ENCODE results near the gene RAB3IL1.

Gene RAB3IL1

DNA sequence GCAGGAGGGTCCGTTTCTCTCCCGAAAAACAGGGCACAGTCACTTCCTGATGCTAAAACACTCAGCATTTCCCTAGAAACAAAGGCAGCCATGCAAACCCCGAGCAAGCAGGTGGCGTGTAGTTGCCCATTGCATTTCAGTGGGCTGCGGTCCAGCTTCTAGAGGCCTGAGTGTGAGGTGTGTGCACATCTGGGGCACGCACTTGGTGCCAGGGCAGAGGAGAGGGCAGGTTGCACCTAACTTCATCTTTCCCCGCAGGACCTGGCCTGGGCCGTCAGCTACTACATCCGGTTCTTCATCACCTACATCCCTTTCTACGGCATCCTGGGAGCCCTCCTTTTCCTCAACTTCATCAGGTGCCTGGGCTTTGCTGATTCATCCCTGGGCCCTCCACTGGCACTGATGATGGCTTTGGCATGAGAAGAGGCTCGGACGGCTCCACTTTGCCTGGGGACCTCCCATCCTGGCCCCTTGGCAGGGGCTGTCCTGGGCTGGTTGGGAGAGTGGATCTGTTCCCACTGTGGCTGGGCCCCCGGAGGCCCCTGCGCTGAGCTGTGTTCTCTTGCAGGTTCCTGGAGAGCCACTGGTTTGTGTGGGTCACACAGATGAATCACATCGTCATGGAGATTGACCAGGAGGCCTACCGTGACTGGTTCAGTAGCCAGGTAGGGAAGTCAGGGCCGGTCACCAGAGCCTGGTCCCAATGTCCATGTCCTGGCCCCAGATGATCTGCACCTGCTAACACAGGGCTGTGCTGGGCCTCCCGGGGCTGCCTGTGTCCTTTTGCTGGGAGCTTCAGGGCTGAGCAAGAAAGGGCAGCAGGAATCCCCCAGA, 54.4 kb downstream of the RAB3IL1 start:
- no peak for DNase-seq

DNA sequence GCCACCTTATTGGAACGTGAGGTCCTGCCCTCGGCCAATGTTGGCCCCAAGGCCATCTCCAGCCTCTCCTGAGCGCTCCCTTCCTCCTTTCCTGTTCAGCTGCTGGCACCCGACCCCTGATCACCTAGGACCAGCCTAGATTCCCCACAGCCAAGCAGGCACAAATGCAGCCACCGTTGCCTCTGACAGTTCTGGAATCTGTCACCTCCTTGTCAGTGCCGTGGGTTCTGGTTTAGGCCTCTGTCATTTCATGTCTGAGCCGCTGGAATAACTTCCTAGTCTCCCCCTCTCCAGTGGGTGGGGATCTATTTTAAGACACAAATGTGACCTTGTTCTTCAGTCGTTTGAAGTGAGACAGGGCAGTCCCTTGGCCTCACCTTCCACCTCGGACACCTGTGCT, 55.7 kb downstream of the RAB3IL1 start:
- DNase-seq = no peak

DNA sequence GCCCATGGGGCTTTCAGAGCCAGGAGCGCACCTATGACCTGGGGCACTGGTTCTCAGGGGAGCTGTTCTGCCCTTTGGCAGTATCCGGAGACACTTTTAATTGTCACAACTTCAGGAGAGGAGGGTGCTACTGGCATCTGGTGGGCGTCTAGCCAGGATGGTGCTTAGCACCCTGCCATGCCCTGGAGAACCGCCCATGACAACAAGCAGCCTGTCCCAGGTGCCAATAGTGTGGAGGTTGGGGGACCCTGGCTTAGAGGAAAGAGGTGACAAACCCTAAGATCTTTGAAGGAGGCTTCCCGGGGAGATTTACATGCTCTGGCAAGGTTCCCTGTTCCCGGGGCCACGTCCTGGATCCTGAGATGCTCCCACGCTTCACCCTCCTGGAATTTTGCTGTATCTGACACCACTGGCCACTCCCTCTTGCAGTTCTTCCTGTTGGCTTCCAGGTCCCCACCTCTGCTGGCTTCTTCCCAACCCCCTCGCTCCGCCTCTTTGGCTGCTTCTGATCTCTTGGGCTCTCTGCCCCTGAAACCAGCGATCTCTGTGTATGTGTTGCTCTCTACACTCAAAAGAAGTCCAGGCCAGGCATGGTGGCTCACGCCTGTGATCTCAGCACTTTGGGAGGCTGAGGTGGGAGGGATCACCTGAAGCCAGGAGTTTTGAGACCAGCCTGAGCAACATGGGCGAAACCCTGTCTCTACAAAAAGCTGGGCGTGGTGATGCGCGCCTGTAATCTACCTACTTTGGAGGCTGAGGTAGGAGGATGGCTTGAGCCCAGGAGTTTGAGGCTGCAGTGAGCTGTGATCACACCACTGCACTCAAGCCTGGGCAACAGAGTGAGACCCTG, 57.1 kb downstream of the RAB3IL1 start:
- no peak for DNase-seq

DNA sequence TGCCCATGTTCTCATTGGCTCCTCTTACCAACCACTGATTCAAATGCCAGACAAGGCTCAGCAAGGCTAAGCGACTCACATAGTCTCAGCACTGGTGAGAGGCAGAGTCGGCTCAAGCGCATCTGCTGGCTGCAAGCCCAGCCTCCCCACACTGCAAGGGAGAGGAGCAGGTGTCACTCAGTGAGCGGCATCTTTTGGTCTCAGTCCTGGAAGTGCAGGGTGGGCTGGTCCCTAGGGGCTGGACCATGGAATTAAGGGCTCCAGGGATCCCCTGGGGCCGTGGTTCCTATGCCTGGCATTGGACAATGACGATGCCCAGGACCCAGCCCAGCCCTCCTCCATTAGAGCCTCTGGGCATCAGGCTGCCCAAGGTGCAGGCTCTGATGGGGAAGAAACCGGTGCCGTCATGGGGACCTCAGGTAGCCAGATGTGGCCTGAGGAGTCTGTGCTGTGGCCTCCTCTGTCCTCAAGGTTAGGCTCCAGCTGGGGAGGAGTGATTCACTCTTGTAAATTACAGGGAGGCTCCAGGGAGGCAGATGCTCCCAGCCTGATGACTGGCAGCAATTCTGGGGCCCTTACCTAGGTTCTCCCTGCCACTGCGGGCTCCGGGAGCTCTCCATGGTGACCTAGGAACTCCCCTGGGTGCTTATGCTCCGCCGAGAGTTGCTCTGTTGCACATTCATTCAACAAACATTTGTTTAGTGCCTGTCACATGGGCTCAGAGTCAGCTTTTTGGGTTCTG, 61.3 kb downstream of the RAB3IL1 start:
- DNase-seq = no peak

DNA sequence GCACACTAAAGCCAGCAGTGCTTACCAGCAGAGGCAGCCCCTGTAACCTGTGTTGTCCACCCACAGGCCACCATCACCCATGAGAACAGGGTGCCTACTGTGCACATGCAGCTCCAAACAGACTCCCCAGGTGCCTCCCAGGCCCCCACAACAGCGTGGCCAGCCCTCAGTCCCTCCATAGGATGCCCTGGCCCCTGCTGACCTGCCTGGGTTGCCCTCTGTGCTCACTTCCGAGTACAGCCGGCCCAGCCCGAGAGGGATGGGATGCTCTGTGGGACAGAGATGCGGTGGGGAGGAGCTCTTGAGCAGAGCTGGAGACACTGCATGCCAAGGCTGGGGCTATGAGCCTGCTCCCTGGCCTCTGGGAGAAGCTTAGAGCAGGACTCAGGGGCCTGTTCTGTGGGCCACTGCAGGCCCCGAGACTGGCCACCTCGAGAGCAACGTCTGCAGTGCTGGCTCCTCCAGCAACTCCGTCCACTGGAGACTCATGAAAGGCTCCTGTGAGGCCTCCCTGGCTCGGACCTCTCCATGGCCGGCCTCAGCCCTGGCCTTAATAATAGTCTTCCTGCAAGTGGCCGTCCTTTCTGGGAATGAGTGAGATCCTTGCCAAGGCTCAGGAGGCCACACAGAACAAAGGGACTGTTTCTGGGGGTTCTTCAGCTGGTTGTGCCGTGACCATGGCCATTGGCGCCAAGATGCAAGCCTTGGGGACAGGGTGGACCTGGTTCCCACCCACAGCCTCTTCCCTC, 62.2 kb downstream of the RAB3IL1 start:
- no peak for DNase-seq

DNA sequence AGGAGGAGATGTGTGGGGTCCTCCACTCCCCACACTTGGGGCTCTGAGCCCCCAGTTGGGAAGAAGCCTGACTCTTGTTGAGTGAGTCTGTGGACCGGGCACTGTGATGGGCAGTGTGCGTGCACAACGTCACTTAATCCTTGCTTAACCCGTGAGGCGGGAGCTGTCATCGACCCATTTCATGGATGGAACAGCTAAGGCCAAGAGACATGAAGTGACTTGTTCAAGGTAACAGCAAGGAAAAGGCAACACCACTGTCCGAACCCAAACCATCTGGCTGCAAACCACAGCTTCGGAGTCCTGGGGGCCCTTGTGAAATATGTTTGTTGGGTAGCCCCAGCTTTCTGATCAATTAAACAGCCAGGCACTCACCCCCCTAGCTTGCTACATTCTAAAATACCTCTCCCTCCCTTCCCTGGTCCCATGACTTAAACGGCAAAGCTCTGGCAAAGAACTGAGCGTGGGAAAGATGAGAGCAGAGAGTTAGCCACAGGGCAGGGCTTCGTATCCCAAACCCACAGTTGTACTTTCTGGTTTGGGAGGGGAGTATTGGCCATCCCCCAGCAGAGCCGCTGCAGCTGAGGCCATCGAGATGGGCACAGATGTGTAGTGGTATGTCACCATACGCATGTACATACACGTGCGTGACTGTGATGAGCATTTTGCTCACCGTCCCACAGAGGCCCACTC, 63.0 kb downstream of the RAB3IL1 start:
- no peak for DNase-seq

DNA sequence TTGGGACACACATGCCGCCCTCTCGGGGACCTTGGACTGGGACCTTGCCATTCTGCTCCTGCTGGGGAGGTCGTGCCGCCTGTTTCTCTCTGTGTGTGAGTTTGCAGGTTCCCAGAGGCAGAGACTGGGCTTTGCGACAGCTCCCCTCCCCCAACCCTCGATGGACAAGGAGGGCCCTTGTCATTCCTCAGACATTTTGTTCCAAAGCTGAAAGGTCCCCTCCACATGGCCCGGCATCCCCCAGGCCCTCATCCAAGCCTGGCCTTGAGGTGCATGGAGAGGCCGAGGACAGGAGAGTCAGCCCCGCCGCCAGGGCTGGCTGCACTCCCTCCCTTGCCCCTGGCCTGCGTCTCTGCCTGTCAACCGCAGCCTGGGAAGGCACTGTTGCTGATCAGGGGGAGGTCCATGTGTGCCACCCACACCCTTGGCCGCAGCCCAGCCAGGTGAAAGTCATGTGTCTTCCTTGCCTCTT, 63.6 kb downstream of the RAB3IL1 start:
- DNase-seq = no peak

DNA sequence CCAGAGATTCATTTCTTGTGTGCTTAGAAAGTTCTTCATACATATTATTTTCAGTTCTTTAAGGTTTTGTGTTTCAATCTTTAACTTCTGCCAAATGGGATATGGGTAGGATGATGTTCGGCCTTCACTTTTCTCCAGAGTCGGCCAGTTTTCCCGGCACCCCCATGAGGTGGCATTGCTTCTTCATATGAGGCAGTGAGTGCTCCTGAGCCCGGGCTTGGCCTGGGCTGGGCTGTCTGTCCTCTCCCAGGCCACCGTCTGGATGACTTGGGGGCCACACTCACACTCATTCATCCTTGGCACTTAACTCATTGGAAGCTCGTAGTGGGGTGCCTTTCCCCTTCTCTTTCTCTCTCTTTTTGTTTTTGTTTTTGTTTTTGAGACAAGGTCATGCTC, 65.5 kb downstream of the RAB3IL1 start:
- DNase-seq = no peak

DNA sequence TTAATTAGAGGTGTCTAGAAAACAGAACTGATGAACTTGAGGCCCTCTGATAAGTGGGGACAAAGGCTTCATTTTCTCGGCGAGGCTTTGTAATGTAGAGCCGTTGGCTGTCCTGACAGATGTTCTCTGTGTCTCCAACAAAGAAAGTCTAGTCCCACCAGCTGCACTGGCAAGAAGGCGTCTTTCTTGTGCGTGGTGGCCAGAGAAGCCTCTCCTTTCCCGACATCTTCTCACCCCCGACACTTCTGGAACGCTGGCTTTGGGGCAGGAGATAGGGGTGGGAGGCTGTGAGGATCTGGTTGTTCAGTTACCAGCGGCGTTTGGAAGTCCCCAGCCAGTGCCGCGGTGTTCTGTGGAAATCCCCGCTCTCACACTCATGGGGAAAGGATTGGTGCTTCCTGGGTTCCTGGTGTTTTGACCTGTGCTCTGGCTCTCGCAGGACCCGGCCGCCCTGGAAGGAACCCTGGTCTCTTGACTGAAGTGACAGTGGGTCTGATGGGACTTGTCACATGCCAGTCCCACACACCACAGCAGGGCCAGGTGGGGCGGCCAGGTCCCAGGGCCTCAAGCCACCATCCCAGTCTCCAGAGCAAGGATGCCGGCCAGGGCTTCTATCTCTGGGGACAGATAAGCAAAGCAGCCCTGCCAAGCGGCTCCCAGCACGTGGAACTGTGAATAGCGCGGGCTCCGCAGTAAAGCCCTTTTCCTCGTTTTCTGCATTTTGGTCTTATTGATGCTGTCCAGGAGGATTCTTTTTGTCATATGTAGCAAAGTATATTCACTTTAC, 66.1 kb downstream of the RAB3IL1 start:
- no peak for DNase-seq

DNA sequence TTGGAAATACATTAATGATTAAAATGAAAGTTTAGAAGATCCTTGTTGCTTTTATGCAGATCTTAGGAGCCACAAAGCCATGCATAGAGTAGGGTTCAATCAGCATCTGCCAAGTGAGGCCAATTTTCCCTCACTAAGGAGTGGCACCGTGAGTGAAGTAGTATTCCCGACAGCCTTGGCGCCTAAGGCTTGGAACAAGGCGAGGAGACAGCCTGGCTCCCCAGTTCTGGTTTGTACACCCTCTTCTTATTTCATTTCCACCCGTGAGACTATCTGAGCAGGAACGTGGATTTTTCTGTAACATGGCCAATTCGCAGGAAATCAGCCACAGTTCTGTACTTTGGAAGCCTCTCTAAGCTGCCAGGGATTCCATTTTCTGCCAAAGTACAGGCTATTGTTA, 66.7 kb downstream of the RAB3IL1 start:
- no peak for DNase-seq

DNA sequence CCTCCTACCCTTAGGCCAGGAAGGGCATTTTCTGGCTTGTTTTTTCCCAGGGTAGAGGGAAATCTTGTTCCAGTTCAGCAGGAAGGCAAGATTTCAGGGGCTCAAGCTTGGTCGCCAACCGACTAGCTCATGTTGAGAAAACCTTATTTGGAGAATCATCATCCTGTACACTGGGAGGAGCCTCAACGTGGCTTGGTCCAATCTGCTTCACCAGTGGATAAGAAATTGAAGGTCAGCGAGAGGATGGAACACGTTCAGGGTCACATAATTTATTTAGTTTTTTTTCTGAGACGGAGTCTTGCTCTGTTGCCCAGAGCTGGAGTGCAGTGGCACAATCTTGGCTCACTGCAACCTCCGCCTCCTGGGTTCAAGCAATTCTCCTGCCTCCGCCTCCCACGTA, 68.7 kb downstream of the RAB3IL1 start:
- no peak for DNase-seq

DNA sequence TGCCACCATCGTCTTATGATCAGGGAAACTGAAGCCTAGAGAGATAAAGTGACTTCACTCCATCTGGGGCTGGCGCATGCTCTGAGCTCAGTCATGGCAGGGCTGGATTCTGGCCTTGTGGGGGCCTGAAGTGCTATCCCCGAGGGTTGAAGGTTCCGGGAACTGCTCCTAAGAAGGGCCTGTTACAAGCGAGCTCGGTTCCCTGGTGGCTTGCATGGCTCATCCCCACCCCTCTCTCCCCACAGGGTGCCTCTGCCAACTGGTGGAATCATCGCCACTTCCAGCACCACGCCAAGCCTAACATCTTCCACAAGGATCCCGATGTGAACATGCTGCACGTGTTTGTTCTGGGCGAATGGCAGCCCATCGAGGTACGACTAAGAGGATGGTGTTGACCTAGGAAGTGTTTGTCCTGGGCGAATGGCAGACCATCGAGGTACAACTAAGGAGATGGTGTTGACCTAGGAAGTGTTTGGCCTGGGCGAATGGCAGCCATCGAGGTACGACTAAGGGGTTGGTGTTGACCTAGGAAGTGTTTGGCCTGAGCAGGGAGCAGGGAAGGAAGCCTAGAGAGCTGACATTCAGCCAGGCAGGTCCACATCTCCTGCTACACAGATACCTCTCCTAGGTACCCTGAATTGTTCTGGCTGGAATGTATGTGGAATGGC, 69.3 kb downstream of the RAB3IL1 start:
- DNase-seq = no peak
